GM12873 (cell line): ENCODE data around the gene ERAP2.

Experiments used
- TF ChIP-seq, protein P1 (sequence below): IDR thresholded peaks from 2 replicates; pipeline ENCODE4 v1.5.1; 2012; ENCODE audit warnings: low read depth, mild to moderate bottlenecking, moderate library complexity, low read length, control low read depth; ENCODE audit not compliant: insufficient read depth; ENCODE audit errors: missing control alignments

The ERAP2 gene

DNA sequence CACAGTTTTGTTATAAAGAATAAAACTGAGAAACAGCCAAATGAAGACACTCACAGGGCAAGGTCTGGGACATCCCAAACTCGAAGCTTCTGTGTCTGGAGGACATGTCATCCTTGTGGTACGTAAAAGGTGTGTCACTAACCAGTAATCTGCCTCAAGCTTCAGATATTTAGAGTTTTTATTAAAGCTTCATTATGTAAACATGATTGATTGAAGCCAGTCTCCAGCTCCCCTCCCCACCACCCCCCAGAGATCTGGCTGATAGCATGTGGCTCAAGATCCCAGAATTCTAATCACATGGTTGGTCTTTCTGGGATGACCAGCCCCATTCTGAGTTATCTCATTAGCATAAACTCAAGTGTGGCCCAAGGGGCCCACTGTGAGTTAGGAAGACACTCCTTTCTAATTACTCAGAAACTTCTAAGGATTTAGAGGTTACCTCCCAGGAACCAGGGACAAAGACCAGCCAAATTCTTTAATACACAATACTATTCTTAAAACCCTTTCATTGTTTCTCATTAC, 37.2 kb upstream of the ERAP2 start:
- TF ChIP-seq, protein P1, sequence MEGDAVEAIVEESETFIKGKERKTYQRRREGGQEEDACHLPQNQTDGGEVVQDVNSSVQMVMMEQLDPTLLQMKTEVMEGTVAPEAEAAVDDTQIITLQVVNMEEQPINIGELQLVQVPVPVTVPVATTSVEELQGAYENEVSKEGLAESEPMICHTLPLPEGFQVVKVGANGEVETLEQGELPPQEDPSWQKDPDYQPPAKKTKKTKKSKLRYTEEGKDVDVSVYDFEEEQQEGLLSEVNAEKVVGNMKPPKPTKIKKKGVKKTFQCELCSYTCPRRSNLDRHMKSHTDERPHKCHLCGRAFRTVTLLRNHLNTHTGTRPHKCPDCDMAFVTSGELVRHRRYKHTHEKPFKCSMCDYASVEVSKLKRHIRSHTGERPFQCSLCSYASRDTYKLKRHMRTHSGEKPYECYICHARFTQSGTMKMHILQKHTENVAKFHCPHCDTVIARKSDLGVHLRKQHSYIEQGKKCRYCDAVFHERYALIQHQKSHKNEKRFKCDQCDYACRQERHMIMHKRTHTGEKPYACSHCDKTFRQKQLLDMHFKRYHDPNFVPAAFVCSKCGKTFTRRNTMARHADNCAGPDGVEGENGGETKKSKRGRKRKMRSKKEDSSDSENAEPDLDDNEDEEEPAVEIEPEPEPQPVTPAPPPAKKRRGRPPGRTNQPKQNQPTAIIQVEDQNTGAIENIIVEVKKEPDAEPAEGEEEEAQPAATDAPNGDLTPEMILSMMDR, result no peak

DNA sequence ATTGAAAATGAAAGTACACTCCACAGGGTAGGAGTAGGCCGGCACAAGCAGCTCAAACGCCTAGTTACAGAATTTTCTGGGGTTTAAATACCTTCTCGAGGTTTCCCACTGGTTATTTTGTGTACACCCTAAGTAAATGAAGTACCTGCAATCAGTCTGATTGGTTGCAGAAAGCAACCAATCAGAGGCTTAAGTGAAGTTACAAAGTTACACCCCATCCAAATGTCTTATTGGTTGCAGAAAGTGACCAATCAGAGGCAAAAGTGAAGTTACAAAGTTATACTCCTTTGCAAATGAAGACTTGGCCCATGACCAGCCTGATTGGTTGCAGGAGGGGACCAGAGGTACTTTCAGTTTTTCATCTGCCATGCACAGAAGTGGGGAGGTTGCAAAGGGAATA, 33.2 kb upstream of the ERAP2 start:
- TF ChIP-seq, protein P1, result no peak

DNA sequence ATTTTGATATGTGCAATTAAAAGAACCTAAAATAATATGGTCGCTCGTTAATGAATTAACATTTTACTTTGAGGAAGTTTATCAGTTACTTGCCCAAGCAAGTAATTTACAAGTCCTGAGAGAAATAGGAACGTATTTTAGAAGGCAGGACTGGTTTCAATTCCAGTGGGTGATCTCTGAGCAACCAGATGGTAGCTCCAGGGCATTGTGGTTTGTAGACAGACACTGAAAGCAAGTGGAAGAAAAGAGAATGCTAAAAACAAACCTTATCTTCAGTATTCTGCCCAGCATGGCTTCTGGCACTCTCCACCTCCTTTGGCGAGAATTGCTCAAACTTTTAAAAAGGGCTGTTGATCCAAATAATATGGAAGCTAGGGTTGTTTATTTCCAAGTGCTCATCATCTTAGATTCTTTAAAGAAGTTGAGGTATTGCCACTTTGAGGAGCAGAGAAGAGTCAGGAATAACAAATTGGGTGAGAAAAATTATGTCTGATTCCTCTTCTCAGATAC, 31.8 kb upstream of the ERAP2 start:
- TF ChIP-seq, protein P1, result no peak

DNA sequence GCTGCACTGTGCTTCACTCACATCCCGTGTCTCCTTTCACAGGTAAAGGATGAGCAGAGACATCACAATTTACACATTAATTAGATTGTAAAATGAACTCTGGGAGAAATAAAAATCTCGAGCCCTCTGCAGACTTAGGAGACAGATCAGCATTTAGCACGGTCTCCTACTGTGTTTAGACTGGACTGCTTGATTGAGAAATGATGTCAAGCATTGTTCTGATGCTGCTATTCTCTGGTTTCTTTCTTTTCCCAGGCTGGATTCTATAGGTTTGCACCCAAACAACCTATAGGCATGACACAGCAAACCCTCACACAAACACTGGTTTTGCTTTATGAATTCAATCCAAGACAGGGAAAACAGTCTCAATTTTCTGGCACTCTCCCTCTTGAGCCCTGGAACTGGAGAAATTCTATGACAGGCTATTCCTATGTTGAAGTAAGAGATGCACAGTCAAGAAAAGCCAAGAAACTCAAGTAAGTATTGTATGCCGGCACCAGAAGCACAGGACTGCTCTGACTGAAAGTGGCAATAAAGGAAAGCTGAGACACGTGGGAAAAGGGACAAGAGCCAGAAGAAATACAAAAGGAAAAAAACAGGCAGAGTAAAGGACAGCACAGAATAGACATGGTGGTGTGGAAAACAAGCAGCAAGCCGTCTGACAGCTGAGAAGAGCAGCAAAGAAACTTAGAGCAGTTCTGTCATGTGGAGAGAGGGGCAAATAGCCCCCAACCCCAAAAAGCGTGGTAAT, 24.8 kb upstream of the ERAP2 start:
- TF ChIP-seq, protein P1, result no peak

DNA sequence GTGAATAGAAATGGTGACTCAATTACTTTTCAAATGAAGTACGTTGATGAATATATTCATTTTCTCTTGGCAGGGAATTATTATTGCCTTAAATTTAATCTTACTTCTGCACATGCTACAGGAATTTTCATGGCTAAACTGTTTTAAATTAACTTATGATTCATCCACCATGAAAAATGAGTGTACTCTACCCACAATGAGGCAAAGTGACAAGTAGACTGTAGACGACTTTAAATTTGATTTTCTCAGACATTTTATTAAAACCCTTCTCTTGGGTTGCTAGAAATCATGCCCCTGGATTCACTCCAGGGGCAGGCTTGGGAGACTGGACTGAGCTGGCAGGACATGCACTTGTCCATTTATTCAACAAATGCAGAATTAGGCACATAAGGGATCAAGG, 23.5 kb upstream of the ERAP2 start:
- TF ChIP-seq, protein P1, result no peak

DNA sequence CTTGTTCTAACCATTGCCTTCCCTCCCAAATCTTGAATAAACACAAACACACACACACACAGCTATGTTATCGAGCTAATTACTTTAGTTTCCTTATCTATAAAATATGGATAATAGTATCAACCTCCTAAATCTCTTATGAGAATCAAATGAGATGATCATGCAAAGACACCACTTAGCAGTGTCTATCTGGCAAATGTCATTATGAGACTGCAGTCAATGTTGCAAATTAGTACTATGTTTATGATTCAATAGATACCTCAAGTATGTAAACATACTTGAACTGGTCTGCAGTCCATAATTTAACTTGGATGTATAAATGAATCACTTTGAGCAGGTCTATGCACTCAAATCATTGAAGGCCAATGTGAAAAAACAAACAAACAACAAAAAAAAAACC, 22.2 kb upstream of the ERAP2 start:
- TF ChIP-seq, protein P1, result no peak

DNA sequence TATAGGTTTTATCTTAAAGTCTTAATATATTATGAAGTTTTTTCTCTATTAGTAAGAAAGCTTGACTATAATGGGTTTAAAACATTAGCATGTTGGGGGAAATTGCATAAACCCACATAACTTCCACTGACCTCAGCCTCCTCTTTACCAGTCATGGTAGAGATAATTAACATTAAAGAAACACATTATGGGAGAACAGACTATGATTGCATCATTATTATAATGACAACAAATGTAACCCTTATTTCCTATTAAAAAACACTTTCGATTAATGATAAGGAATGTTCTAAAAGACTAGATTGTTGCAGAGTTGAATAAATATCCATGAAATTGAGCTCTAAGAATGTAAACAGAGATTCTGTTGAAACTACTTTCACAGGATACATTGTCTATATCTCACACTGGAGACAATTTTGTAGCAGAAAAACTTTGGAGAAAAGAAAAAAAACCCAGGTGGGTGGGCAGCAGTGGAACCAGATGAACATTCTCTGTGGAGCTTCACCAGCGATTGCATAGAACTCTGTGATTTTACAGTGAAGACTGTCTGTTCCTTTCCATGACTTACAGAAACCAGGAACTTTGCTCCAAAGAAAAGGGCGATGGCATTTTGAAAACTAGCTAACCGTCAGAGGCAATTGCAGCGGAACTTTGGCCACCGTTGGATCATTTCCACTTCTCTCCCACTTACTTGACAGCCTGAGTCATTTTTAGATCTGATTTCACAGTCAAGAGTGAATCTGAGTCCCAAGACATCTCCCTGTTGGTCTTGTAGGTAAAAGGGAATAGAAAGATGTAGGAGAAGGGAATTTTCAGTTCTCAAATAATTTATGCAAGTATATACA, 21.0 kb upstream of the ERAP2 start:
- TF ChIP-seq, protein P1, result no peak
